MM.1S (cell line): ENCODE measurements around the gene KIAA1217.

Source experiments
- CTCF ChIP-seq: fragments of 300-600 bp; sonication (generic); IDR thresholded peaks from 2 replicates; pipeline ENCODE4 v1.5.1; 2016; ENCODE audit warnings: antibody characterized with exemption, low read length, mixed read lengths
- EZH2 ChIP-seq: fragments of 300-600 bp; sonication (generic); optimal IDR thresholded peaks from 2 replicates; pipeline ENCODE3; 2017; ENCODE audit warnings: low read depth, mild to moderate bottlenecking, antibody characterized with exemption, low read length, mixed read lengths

- TF ChIP-seq CTCF: no peak
- no peak for TF ChIP-seq EZH2
Measured at GRCh38 chr10:24479806-24480205, 270.9 kb downstream of the KIAA1217 start.
